ENCODE data around the gene PPIG. TPM values are rescaled to one million over a fixed set of nuclear protein-coding genes. Genes with fewer than 3 reads are reported as not detected.
"Not testable (repeated sequence)": the region's sequence is repeated elsewhere in the genome, so short reads cannot be mapped to it uniquely, and the experiment has no call there.

The PPIG gene
- polyA plus RNA-seq, 1 of the 3 experiments (the other 2 are of a cell fraction): 8.3 TPM

- POLR2A ChIA-PET: no interaction called here
Observed at GRCh38 chr2:169573974-169574299, 10.2 kb upstream of the PPIG start.

DNA sequence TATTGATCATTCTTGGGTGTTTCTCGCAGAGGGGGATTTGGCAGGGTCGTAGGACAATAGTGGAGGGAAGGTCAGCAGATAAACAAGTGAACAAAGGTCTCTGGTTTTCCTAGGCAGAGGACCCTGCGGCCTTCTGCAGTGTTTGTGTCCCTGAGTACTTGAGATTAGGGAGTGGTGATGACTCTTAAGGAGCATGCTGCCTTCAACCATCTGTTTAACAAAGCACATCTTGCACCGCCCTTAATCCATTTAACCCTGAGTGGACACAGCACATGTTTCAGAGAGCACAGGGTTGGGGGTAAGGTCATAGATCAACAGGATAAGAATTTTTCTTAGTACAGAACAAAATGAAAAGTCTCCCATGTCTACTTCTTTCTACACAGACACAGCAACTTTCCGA lies 9.6 kb upstream of the PPIG start:
- H3K36me3 ChIP-seq (replicated peaks in 1 of 2; ENCODE audit: control insufficient read depth in 1 of 2, insufficient read depth in 2 of 2, low read length in 1 of 2); H3F3A ChIP-seq (replicated peaks; ENCODE audit: insufficient read depth); POLR2A ChIA-PET; H3K4me3 ChIP-seq (ENCODE audit: low read depth in 2 of 2, low read length in 1 of 2); H3K27ac ChIP-seq (ENCODE audit: low read depth in 2 of 2, low read length in 1 of 2); H2AFZ ChIP-seq (ENCODE audit: low read depth); H3K9ac ChIP-seq; H3K9me3 ChIP-seq; H3K4me2 ChIP-seq; CTCF ChIA-PET; H4K20me1 ChIP-seq (ENCODE audit: insufficient read depth); H3K27me3 ChIP-seq (ENCODE audit: insufficient read depth); DNase-seq; H3K4me1 ChIP-seq (ENCODE audit: control insufficient read depth in 1 of 2, insufficient read depth in 2 of 2, low read depth in 1 of 2, low read length in 1 of 2); H3K9me2 ChIP-seq: not testable (repeated sequence)
- WGBS (ENCODE audit: low lambda C conversion rate): 72% methylated on average over 5 of the region's 5 CpGs
- H3K79me2 ChIP-seq (ENCODE audit: insufficient read depth): peaks cover 36% of the 10 kb centered on the region

More at GRCh38 chr2:169573974-169574299, 10.2 kb upstream of the PPIG start:
- peak overlapping the region; percentile 86 to 87 for H3K4me3 ChIP-seq (ENCODE audit: low read depth in 2 of 2, low read length in 1 of 2)
- DNase-seq: no peak
- TF ChIP-seq GABPA (IDR thresholded peaks at IDR 0.05; ENCODE audit: low read depth) (no peak), MEF2A (IDR thresholded peaks at IDR 0.05; ENCODE audit: borderline replicate concordance, low read depth) (no peak), CHD2 (IDR thresholded peaks at IDR 0.05; ENCODE audit: low read length, partially characterized antibody) (no peak), RFX5 (IDR thresholded peaks at IDR 0.05; ENCODE audit: low read length) (no peak), GATA2 (CRISPR knock-in tag; IDR thresholded peaks at IDR 0.05) (no peak), EP300 (IDR thresholded peaks at IDR 0.05; ENCODE audit: borderline replicate concordance in 1 of 2, low read depth in 1 of 2, low read length in 1 of 2) (no peak)
- peak overlapping the region; percentile 91; the same call in 1 of the 2 replicates for H3K4me2 ChIP-seq
- H2AFZ ChIP-seq (ENCODE audit: low read depth): peak overlapping the region; percentile 90; the same call in 1 of the 2 replicates
- CTCF ChIA-PET: interaction anchor here (1.0 kb wide), 1 partner anchor 194 kb away, joined by 3 read pairs; no protein-coding TSS in a partner anchor
- H3K4me1 ChIP-seq (ENCODE audit: control insufficient read depth in 1 of 2, insufficient read depth in 2 of 2, low read depth in 1 of 2, low read length in 1 of 2): peaks cover 0 to 2% of the 10 kb centered on the region in 2 experiments; a peak in 1 of 4 replicates
- H3K27ac ChIP-seq (ENCODE audit: low read depth in 2 of 2, low read length in 1 of 2): no peak overlapping the region; a peak in 1 of 4 replicates
- peaks cover 0 to 4% of the 10 kb centered on the region in 2 experiments for H3K36me3 ChIP-seq (replicated peaks in 1 of 2; ENCODE audit: control insufficient read depth in 1 of 2, insufficient read depth in 2 of 2, low read length in 1 of 2)
- H3K9me3 ChIP-seq: no peaks in the 10 kb centered on the region
- H3K79me2 ChIP-seq (ENCODE audit: insufficient read depth): peaks cover 41% of the 10 kb centered on the region
- H3K9ac ChIP-seq: no peak overlapping the region
- no peaks in the 10 kb centered on the region for H4K20me1 ChIP-seq (ENCODE audit: insufficient read depth)
- 31% methylated on average over 6 of the region's 6 CpGs for WGBS (ENCODE audit: low lambda C conversion rate)
- H3F3A ChIP-seq (replicated peaks; ENCODE audit: insufficient read depth): peaks cover 4% of the 10 kb centered on the region
- no peaks in the 10 kb centered on the region for H3K27me3 ChIP-seq (ENCODE audit: insufficient read depth)
- H3K9me2 ChIP-seq: no peaks in the 10 kb centered on the region

GRCh38 chr2:169575264-169575663 lies 8.9 kb upstream of the PPIG start:
- H2AFZ ChIP-seq (ENCODE audit: low read depth); H3K27me3 ChIP-seq (ENCODE audit: insufficient read depth); H3K9ac ChIP-seq; DNase-seq; H3K36me3 ChIP-seq (replicated peaks in 1 of 2; ENCODE audit: control insufficient read depth in 1 of 2, insufficient read depth in 2 of 2, low read length in 1 of 2); H3F3A ChIP-seq (replicated peaks; ENCODE audit: insufficient read depth); H3K4me3 ChIP-seq (ENCODE audit: low read depth in 2 of 2, low read length in 1 of 2); H3K4me2 ChIP-seq; H3K4me1 ChIP-seq (ENCODE audit: control insufficient read depth in 1 of 2, insufficient read depth in 2 of 2, low read depth in 1 of 2, low read length in 1 of 2); H4K20me1 ChIP-seq (ENCODE audit: insufficient read depth); H3K9me3 ChIP-seq; CTCF ChIA-PET; H3K27ac ChIP-seq (ENCODE audit: low read depth in 2 of 2, low read length in 1 of 2); H3K9me2 ChIP-seq; POLR2A ChIA-PET: not testable (repeated sequence)
- 95% methylated on average over 4 of the region's 36 CpGs for WGBS (ENCODE audit: low lambda C conversion rate)
- peaks cover 31% of the 10 kb centered on the region for H3K79me2 ChIP-seq (ENCODE audit: insufficient read depth)

GRCh38 chr2:169579044-169579443 lies 5.1 kb upstream of the PPIG start:
- Histone ChIP-seq H3K4me2 (no peak overlapping the region), H3K9me3 (no peaks in the 10 kb centered on the region)
- POLR2A ChIA-PET: no interaction called here
- TF ChIP-seq, protein P1, sequence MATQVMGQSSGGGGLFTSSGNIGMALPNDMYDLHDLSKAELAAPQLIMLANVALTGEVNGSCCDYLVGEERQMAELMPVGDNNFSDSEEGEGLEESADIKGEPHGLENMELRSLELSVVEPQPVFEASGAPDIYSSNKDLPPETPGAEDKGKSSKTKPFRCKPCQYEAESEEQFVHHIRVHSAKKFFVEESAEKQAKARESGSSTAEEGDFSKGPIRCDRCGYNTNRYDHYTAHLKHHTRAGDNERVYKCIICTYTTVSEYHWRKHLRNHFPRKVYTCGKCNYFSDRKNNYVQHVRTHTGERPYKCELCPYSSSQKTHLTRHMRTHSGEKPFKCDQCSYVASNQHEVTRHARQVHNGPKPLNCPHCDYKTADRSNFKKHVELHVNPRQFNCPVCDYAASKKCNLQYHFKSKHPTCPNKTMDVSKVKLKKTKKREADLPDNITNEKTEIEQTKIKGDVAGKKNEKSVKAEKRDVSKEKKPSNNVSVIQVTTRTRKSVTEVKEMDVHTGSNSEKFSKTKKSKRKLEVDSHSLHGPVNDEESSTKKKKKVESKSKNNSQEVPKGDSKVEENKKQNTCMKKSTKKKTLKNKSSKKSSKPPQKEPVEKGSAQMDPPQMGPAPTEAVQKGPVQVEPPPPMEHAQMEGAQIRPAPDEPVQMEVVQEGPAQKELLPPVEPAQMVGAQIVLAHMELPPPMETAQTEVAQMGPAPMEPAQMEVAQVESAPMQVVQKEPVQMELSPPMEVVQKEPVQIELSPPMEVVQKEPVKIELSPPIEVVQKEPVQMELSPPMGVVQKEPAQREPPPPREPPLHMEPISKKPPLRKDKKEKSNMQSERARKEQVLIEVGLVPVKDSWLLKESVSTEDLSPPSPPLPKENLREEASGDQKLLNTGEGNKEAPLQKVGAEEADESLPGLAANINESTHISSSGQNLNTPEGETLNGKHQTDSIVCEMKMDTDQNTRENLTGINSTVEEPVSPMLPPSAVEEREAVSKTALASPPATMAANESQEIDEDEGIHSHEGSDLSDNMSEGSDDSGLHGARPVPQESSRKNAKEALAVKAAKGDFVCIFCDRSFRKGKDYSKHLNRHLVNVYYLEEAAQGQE (IDR thresholded peaks at IDR 0.05; ENCODE audit: low read depth, low read length): no peak
- TF ChIP-seq NFIC (IDR thresholded peaks at IDR 0.05; ENCODE audit: borderline replicate concordance): no peak
- TF ChIP-seq MXI1 (IDR thresholded peaks at IDR 0.05; ENCODE audit: low read depth, low read length): no peak
- no peak for TF ChIP-seq TEAD4 (IDR thresholded peaks at IDR 0.05; ENCODE audit: borderline replicate concordance, insufficient read depth)
- TF ChIP-seq MEF2A (IDR thresholded peaks at IDR 0.05; ENCODE audit: borderline replicate concordance, low read depth): no peak
- TF ChIP-seq, protein P2, sequence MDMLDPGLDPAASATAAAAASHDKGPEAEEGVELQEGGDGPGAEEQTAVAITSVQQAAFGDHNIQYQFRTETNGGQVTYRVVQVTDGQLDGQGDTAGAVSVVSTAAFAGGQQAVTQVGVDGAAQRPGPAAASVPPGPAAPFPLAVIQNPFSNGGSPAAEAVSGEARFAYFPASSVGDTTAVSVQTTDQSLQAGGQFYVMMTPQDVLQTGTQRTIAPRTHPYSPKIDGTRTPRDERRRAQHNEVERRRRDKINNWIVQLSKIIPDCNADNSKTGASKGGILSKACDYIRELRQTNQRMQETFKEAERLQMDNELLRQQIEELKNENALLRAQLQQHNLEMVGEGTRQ (IDR thresholded peaks at IDR 0.05; ENCODE audit: borderline replicate concordance, low read depth, low read length): no peak
- no peak for TF ChIP-seq GATA2 (CRISPR knock-in tag; IDR thresholded peaks at IDR 0.05)
- TF ChIP-seq MAX (IDR thresholded peaks at IDR 0.05; ENCODE audit: low read depth): no peak

More at GRCh38 chr2:169579044-169579443, 5.1 kb upstream of the PPIG start:
- no peak overlapping the region for H3K27ac ChIP-seq (ENCODE audit: low read depth in 2 of 2, low read length in 1 of 2)
- H3K9ac ChIP-seq: no peak overlapping the region
- H4K20me1 ChIP-seq (ENCODE audit: insufficient read depth): no peaks in the 10 kb centered on the region
- no peak for DNase-seq
- CTCF ChIA-PET: no interaction called here
- H3F3A ChIP-seq (replicated peaks; ENCODE audit: insufficient read depth): no peaks in the 10 kb centered on the region
- no peak overlapping the region for H3K4me3 ChIP-seq (ENCODE audit: low read depth in 2 of 2, low read length in 1 of 2)
- WGBS (ENCODE audit: low lambda C conversion rate): 29% methylated on average over 6 of the region's 6 CpGs
- H3K27me3 ChIP-seq (ENCODE audit: insufficient read depth): no peaks in the 10 kb centered on the region
- peaks cover 0 to 2% of the 10 kb centered on the region in 2 experiments; a peak in 1 of 4 replicates for H3K4me1 ChIP-seq (ENCODE audit: control insufficient read depth in 1 of 2, insufficient read depth in 2 of 2, low read depth in 1 of 2, low read length in 1 of 2)
- no peaks in the 10 kb centered on the region for H3K79me2 ChIP-seq (ENCODE audit: insufficient read depth)
- H3K9me2 ChIP-seq: no peaks in the 10 kb centered on the region
- no peak overlapping the region for H2AFZ ChIP-seq (ENCODE audit: low read depth)
- H3K36me3 ChIP-seq (replicated peaks in 1 of 2; ENCODE audit: control insufficient read depth in 1 of 2, insufficient read depth in 2 of 2, low read length in 1 of 2): no peaks in the 10 kb centered on the region
